Measurements from ENCODE around the gene RRH. TPM values are rescaled to one million over a fixed set of nuclear protein-coding genes. Genes with fewer than 3 reads are reported as not detected.

The RRH gene
- total RNA-seq, 2 donors from 2014 or later, result not detected

- Histone ChIP-seq H3K9me3 (no peaks in the 10 kb centered on the region), H3K4me3 (no peak overlapping the region), H3K4me1 (no peaks in the 10 kb centered on the region), H3K36me3 (replicated peaks in 1 of 2; ENCODE audit: insufficient read depth in 1 of 2, low read depth in 2 of 2) (no peaks in the 10 kb centered on the region), H3K27me3 (no peaks in the 10 kb centered on the region), H3K27ac (no peak overlapping the region)
- TF ChIP-seq POLR2A (IDR thresholded peaks at IDR 0.05) (no peak), CTCF (IDR thresholded peaks at IDR 0.05) (no peak)
- ATAC-seq (no peak), DNase-seq (no peak)
- 88 to 93% methylated on average over 4 of the region's 4 CpGs for WGBS, 2 donors
- intact Hi-C loops (cut with DNase I), result loop anchor here (10.0 kb wide), 1 partner anchor 409 kb away; no protein-coding TSS in a partner anchor
These were observed 6.0 kb downstream of the RRH start for GRCh38 chr4:109833756-109834155.

GRCh38 chr4:109836985-109837384 is 9.2 kb downstream of the RRH start:
- no peaks in the 10 kb centered on the region for H3K27me3 ChIP-seq
- H3K4me3 ChIP-seq, result no peak overlapping the region
- H3K9me3 ChIP-seq, result no peaks in the 10 kb centered on the region
- H3K4me1 ChIP-seq, result no peaks in the 10 kb centered on the region
- ATAC-seq (no peak), DNase-seq (no peak)
- WGBS, 2 donors, result 69 to 74% methylated on average over 3 of the region's 3 CpGs
- H3K27ac ChIP-seq, result no peak overlapping the region
- TF ChIP-seq POLR2A (IDR thresholded peaks at IDR 0.05) (no peak), CTCF (IDR thresholded peaks at IDR 0.05) (no peak)
- no peaks in the 10 kb centered on the region for H3K36me3 ChIP-seq (replicated peaks in 1 of 2; ENCODE audit: insufficient read depth in 1 of 2, low read depth in 2 of 2)
- intact Hi-C loops (cut with DNase I), result loop anchor here (10.0 kb wide), 1 partner anchor 412 kb away; no protein-coding TSS in a partner anchor

- intact Hi-C loops (cut with DNase I), result no loop called here
- Histone ChIP-seq H3K4me3 (no peak overlapping the region), H3K4me1 (peaks cover 42% of the 10 kb centered on the region), H3K36me3 (replicated peaks in 1 of 2; ENCODE audit: insufficient read depth in 1 of 2, low read depth in 2 of 2) (no peaks in the 10 kb centered on the region), H3K27ac (no peak overlapping the region), H3K9me3 (no peaks in the 10 kb centered on the region), H3K27me3 (no peaks in the 10 kb centered on the region)
- no peak for TF ChIP-seq POLR2A (IDR thresholded peaks at IDR 0.05)
- no peak for TF ChIP-seq CTCF (IDR thresholded peaks at IDR 0.05)
- 20 to 30% methylated on average over 6 of the region's 6 CpGs for WGBS, 2 donors
- no peak for ATAC-seq
- no peak for DNase-seq
These were observed 18.8 kb downstream of the RRH start for GRCh38 chr4:109846395-109847098.

GRCh38 chr4:109847896-109848442 is 20.2 kb downstream of the RRH start, which contains the start of gene LRIT3:
Gene LRIT3, plus strand, starts transcription at chr4:109848107. Its CDS starts 95 bp downstream, at chr4:109848202.
- ATAC-seq (peak; percentile 10), DNase-seq (no peak)
- no peaks in the 10 kb centered on the region for H3K36me3 ChIP-seq (replicated peaks in 1 of 2; ENCODE audit: insufficient read depth in 1 of 2, low read depth in 2 of 2)
- peak within 1 kb of the TSS in 3 of 4 donors; percentile 7 to 47 (median 23) for H3K27ac ChIP-seq
- peaks cover 42% of the 10 kb centered on the region for H3K4me1 ChIP-seq
- no peak within 1 kb of the TSS for H3K4me3 ChIP-seq
- no peaks in the 10 kb centered on the region for H3K9me3 ChIP-seq
- TF ChIP-seq CTCF (IDR thresholded peaks at IDR 0.05), result no peak
- no peak for TF ChIP-seq POLR2A (IDR thresholded peaks at IDR 0.05)
- 14 to 22% methylated on average over 5 of the region's 5 CpGs for WGBS, 2 donors
- no peaks in the 10 kb centered on the region for H3K27me3 ChIP-seq
- intact Hi-C loops (cut with DNase I), result no loop called here

Data from body of pancreas (tissue), 4 donors.